HG02840 (cell line): ENCODE results near the gene WDPCP.
"Not testable (repeated sequence)": the region's sequence is repeated elsewhere in the genome, so short reads cannot be mapped to it uniquely, and the experiment has no call there.

Source experiments
- ATAC-seq: cut with Tn5 transposase; IDR thresholded peaks from one replicate; pipeline ENCODE4 v1.9.1; 2021; ENCODE audit warnings: mild to moderate bottlenecking, moderate library complexity, moderate number of reproducible peaks; ENCODE audit not compliant: unreplicated experiment, low FRiP score

The WDPCP gene

DNA sequence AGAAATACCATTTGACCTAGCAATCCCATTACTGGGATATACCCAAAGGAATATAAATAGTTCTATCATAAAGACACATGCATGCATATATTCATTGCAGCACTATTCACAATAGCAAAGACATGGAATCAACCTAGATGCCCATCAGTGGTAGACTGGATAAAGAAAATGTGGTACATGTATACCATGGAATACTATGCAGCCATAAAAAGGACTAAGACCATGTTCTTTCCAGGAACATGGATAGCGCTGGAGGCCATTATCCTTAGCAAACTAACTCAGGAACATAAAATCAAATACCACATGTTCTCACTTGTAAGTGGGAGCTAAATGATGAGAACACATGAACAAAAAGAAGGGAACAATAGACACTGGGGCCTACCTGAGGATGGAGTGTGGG lies 119.0 kb downstream of the WDPCP start:
- ATAC-seq: not testable (repeated sequence)

DNA sequence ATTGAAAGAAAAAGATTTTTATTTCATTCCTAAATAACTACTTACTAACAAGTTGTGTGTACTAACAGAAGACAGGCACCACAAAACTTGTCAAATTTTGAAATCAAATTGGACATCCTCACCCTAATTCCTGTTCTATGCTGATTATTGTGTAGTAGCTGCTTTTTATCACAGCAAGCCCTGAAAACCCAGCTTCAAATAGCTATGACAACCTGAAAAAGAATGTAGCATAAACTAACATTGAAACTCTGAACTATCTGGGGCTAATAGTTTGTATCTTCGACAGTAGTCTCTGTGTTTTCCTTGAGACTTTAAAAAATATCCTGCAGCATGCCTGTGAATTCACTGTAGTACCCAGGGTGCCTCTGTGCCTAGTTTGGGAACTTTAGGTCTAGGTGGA lies 122.6 kb downstream of the WDPCP start:
- no peak for ATAC-seq

DNA sequence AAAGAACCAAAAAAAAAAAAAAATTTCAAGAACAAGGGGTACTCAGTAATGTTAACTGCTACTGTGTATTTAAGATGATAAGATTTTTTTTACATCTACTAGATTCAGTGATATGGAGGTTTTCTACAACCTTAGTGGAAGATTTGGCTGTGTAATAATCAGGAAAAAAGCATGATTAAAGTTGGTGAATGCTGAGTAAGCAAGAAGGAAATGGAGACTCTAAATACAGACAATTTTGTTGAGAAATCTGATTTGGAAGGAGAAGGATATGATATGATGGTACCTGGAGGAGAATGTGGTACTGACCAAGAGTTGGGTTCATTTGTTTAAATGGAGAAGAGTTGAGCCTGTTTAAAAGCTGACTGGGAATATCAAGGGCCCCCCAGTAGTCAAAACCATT lies 125.1 kb downstream of the WDPCP start:
- ATAC-seq: no peak

- ATAC-seq: no peak
Measured at GRCh38 chr2:63446658-63447057, 141.6 kb downstream of the WDPCP start.

- no peak for ATAC-seq
Measured at GRCh38 chr2:63444565-63445288, 143.6 kb downstream of the WDPCP start.

GRCh38 chr2:63440612-63441011 lies 147.7 kb downstream of the WDPCP start:
- ATAC-seq: no peak

- ATAC-seq: no peak
Measured at GRCh38 chr2:63438181-63438580, 150.1 kb downstream of the WDPCP start.

GRCh38 chr2:63436488-63436887 lies 151.8 kb downstream of the WDPCP start:
- no peak for ATAC-seq

GRCh38 chr2:63435070-63435469 lies 153.2 kb downstream of the WDPCP start:
- no peak for ATAC-seq

DNA sequence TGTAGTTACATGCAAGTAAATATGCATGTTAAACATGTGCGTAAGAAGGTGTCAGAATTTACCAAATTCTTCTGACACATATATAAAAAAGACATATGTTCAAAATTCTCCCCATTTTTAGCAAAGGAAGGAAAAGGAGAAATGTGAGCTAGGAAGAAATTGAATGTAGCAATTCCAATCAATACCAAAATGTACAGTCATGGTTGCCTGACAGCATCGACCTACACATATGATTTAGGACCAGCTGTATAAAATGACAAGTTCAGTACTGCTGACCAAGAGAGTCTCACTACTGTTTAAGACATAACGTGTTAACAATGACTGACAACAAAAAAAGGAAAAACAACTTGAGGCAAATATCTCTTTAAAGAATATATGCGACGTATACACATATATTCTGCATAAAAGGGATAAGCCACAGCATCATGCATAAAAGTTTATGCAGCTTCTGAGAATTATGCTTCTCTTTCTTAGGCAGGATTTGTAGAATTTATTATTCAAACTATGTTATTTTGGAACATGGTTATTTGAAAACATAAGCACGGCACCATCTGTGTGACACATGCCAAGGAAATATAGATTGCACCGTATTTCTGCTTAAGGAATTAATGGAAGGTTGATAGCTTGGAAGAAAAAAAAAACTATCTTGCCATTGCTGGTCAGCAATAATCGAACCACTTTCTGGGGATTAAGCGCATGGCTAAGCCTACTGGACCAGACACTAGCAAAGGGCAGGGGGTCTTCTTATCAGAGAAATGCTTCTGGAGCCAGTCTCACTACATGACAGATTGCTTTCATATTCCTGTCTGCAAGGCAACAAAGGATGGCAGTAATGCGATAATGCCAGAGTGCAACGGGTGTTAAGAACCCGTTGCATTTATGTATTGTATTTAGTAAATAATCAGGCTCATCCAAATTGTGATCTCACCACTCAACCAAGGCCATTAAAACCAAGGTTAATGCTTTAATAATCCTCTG lies 154.0 kb downstream of the WDPCP start:
- no peak for ATAC-seq

GRCh38 chr2:63432373-63432772 lies 155.9 kb downstream of the WDPCP start:
- no peak for ATAC-seq

DNA sequence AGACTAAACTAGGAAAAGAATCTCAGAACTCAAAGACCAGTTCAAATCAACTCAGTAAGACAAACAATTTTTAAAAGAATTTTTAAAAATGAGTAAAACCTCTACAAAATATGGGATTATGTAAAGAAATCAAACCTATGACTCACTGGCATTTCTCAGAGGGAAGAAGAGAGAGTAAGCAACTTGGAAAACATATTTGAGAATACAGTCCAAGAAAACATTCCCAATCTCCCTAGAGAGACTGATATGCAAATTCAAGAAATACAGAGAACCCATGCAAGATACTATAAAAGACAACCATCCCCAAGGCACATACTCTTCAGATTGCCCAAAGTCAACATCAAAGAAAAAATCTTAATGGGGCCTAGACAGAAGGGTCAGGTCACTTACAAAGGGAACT lies 162.7 kb downstream of the WDPCP start:
- ATAC-seq: no peak

GRCh38 chr2:63425079-63425416 lies 163.2 kb downstream of the WDPCP start:
- no peak for ATAC-seq

- ATAC-seq: peak; percentile 85
Measured at GRCh38 chr2:63424329-63425078, 163.8 kb downstream of the WDPCP start.

- no peak for ATAC-seq
Measured at GRCh38 chr2:63422556-63422955, 165.7 kb downstream of the WDPCP start.

- no peak for ATAC-seq
Measured at GRCh38 chr2:63408530-63408929, 179.7 kb downstream of the WDPCP start.

DNA sequence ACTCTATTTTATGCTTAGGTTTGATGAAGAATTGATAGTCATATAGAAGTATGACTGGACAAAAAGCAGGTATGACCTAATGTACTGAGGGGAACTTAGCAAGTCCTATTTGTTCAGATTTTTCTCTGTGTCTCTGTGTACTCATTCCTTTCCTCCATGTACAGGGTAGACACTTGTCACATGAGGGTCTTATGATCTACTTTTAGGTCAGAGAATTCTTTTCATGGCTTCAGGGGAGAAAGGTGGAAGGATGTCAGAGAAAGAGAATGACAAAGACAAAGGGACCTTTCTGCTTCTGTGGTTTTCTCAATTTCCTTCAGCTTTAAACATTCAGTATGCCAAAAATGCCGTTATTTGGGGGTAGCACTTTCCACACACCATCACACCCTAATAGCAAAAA lies 181.6 kb downstream of the WDPCP start:
- ATAC-seq: no peak

GRCh38 chr2:63403820-63404219 lies 184.5 kb downstream of the WDPCP start:
- ATAC-seq: no peak

DNA sequence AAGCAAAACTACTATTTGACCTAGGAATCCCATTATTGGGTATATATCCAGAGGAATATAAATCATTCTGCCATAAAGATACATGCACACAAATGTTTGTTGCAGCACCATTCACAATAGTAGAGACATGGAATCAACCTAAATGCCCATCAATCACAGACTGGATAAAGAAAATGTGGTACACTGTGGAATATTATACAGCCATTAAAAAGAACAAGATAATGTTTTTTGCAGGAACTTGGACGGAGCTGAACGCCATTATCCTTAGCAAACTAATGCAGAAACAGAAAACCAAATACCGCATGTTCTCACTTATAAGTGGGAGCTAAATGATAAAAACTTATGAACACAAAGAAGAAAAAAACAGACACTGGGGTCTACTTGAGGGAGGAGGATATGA lies 185.4 kb downstream of the WDPCP start:
- ATAC-seq: not testable (repeated sequence)

- no peak for ATAC-seq
Measured at GRCh38 chr2:63399156-63399555, 189.1 kb downstream of the WDPCP start.

DNA sequence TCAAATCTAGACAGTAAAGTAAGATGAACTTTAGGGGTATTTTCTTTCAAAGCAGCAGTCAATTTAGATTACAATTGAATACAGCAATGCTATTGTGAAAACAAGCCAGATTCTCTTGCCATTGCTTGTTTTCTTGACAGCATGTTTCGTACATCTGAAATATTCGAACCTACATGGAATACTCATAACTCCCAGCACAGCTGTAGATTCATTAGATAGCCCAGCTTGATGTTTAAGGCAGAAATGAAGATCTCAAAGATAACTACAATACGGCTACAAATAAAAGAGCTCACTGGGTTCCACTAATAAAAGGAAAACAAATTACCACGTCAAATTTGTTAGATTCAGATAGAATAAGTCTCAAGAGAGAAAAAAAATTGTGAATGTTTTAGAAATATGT lies 208.8 kb downstream of the WDPCP start:
- no peak for ATAC-seq
